NCI-H2196 treated with DMSO at 0.1 percent for 48 hours (cell line): ENCODE data around the gene GCK.

Experiments used
- DNase-seq: peaks from one replicate; lab custom pipeline; 2025; ENCODE audit not compliant: unreplicated experiment; lab: John Stamatoyannopoulos, UW

Gene GCK

DNA sequence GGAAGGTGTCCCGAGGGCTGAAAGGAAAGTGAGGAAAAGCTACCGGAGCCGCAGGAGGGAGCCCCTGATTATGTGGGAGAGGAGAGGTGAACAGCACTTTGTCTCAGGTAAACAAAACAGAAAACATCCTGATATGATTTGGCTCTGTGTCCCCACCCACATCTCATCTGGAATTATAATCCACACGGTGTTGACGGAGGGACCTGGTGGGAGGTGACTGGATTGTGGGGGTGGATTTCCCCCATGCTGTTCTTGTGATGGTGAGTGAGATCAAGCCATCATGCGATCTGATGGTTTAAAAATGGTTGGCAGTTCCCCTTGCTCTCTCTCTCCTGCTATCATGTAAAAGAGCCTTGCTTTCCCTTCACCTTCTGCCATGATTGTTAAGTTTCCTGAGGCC lies 68.8 kb downstream of the GCK start:
- no peak for DNase-seq

DNA sequence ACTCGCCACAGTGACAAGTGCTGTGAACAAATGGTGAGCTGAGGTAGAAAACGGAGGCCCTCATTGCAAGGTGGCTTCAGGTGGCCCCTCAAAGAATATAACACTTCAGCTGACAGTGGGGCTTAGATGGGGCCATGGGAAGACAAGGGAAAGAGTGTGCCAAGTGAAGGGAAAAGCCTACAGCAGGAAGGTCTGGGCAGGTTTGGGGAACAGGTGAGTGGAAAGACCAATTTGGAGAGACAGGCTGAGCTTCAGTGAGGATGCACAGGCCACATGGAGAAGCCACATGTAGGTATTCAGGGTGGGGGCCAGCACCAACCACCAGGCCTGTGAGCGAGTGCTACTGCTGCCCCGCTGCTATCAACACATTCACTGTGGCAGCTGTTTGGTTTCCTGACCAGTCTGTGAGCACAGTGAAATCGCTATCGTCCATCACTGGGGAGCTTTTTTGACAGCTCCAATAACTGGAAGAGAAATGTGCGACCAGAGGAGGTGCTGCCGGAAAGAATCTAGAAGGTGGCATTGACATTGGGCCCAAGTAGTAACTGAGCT lies 69.3 kb downstream of the GCK start:
- DNase-seq = no peak

DNA sequence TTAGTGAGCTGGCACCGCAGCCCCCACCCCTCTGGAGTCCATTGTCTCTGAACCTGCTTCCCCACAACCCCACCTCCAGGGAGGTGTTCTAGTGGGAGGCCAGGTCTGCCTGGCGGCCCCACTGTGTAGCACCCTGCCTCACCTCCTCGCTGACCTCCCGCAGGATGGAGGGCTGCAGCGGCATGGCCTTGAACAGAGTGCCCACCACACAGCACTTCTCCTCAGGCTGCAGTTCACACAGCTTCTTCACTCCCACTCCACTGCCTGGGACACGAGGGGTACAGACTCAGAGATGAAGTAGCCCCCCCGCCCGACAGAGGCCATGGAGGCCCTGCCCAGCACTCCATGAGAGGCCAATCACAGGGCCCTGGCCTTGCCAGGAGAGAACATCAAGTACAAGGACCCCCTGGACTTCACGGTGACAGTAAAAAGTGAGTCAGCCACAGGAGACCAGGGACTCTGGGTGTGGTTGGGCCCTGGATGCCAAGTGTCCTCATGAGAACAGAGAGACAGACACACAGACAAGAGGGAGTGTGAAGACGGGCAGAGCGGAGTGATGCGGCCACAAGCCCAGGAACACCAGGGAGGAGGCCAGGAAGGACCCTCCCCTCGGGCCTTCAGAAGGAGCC lies 71.3 kb downstream of the GCK start:
- no peak for DNase-seq

DNA sequence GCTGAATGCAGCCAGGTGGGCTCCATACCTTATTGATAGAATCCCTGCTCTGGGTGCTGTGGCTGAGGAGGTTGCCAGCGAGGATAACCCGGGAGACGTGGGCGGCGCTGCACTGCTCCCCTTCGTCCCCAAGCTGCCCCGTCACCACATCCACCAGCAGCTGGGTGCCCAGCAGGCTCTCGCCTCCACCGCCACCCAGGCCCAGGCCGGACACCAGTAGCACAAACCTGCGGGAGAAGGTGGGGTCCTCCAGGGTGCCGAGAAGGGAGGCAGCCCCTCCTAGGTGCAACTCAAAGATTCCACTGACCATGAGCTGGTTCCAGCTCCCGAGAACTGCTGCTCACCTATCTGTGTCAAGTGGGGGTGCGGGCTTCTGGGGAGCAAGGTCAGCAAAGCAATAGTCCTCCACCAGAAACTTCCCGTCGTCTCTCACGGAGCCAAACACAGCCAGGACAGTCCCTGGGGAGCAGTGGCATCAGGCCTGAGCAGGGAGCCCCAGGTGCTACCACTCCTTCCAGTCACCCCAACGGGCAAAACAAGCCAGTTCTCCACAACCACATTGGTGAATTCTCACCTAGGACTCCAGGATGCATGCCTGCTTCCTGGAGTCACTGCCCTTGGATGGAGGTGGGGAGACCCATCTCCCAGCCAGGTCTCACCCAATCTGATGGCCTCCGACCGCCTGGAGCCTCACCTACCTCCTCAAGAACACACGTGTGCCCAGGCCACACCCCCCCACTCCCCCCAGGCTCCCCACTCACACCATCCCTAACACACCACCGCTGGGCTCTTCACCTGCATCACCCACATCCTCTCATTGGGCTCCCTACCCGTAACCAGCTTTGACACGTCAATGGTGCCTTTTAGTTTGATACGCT lies 72.2 kb downstream of the GCK start:
- DNase-seq = no peak

DNA sequence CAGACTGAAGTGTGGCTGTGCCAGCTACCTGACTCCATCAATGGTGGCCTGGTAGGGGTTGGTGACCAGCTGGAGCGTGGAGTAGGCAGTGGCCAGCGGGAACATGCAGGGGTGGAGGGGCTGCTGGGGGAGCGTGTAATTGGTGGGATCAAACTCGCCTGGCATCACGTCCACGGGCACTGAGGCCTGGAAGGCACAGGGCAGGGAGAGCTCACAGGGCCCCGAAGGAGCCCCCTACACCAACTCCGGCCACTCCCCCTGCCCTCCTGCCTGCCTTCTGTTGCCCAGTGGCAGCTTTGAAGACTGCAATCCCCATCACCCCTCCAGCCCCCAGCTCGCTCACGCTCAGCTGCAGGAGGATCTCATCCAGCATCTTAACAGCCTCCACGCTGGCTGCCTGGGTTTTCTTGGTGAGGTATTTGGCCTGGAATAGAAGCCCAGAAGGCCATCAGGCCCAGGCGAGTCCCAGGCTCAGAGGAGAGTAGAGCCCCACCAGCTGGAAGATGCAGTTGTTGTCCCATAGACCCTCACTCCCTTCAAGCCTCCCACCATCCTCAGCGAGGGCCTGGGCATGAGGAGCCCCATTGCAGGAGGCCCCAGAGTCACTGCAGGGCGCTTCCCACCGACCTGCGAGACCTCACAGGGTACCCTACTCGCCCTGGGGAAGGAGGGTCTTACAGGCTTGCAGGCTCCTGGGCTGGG lies 73.0 kb downstream of the GCK start:
- no peak for DNase-seq

DNA sequence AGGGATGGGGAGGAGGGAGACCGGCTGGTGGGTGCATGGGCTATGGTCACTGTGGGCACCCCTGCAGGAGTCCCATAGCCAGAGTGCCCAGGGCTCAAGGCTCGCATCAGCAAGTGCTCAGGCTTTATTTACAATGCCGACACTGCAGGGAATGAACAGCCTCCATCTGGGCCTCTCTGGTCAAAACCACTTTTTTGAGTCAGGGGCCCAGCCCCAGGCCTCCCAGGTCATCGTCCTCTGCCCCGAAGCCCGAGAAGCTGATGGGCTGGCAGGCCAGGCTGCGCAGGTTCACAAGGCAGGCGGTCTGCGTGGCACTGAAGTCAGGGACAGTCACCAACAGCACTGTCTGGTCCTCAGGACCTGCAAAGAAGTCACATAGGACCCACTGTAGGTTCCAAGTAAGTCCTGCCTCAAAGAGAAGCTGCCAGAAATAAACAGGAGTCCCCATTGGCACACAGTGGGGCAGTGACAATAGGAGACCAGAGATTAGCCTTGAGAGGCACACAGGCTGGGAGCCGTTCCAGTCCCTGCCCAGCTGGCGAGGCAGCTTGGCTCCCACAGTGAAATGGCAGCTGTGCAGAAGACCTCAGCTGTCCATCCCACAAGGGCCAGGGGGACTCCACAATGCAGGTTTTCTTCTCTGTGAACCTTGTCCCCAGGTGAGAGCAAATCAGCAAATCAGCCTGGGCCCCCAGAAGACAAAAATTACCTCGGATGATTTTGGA lies 74.5 kb downstream of the GCK start:
- no peak for DNase-seq

DNA sequence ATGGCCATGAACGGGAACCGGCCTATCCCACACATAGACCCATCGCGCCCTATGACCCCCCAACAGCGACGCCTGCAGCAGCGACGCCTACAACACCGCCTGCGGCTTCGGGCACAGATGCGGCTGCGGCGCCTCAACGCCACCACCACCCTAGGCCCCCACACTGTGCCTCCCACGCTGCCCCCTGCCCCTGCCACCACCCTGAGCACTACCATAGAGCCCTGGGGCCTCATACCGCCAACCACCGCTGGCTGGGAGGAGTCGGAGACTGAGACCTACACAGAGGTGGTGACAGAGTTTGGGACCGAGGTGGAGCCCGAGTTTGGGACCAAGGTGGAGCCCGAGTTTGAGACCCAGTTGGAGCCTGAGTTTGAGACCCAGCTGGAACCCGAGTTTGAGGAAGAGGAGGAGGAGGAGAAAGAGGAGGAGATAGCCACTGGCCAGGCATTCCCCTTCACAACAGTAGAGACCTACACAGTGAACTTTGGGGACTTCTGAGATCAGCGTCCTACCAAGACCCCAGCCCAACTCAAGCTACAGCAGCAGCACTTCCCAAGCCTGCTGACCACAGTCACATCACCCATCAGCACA lies 75.4 kb downstream of the GCK start:
- no peak for DNase-seq

DNA sequence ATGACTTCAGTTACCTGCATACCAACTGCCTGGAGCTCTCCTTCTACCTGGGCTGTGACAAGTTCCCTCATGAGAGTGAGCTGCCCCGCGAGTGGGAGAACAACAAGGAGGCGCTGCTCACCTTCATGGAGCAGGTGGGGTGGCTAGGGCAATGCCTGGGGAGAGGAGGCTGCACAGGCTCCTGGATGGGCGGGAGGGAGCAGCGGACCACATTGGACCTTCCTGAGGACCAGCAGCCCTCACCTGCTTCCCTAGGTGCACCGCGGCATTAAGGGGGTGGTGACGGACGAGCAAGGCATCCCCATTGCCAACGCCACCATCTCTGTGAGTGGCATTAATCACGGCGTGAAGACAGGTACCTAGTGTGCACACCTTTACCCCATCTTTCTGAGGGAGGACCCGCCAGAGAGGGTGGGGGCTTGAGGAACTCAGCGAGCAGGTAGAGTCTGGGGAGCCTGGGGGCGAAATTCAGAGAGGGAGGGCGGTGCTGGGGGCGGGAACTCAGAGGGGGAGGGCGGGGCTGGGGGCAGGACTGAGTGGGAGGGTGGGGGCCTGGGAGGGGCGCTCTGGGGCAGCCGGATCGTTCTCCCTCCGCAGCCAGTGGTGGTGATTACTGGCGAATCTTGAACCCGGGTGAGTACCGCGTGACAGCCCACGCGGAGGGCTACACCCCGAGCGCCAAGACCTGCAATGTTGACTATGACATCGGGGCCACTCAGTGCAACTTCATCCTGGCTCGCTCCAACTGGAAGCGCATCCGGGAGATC lies 76.1 kb downstream of the GCK start:
- no peak for DNase-seq

DNA sequence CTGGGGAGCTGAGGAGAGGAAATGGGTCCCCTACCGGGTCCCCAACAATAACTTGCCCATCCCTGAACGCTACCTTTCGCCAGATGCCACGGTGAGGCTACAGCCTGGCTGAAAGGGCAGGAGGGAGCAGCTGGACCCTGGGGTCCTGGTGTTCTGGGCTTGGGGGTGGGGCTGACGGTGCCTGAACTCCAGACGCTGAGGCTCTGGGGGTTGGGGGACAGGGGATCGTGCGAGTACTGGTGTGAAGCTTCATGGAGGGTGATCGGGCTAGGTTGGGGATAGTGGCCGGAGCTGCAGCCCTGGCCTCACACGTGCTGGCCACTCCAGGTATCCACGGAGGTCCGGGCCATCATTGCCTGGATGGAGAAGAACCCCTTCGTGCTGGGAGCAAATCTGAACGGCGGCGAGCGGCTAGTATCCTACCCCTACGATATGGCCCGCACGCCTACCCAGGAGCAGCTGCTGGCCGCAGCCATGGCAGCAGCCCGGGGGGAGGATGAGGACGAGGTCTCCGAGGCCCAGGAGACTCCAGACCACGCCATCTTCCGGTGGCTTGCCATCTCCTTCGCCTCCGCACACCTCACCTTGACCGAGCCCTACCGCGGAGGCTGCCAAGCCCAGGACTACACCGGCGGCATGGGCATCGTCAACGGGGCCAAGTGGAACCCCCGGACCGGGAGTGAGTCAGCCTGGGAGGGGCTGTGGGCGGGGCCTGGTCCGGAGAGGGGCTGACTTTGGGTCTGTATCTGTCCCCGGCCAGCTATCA lies 76.8 kb downstream of the GCK start:
- no peak for DNase-seq

DNA sequence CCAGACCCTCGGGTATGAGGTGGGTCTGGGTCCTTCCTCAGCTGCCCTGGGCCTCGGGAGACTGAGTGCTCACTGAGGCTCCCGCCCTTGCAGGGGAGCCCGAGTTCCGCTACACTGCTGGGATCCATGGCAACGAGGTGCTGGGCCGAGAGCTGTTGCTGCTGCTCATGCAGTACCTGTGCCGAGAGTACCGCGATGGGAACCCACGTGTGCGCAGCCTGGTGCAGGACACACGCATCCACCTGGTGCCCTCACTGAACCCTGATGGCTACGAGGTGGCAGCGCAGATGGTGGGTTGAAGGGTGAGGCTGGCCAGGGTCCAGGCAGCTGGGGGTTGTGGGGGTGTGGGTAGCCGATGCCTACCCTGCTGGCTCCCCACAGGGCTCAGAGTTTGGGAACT lies 77.5 kb downstream of the GCK start:
- no peak for DNase-seq

DNA sequence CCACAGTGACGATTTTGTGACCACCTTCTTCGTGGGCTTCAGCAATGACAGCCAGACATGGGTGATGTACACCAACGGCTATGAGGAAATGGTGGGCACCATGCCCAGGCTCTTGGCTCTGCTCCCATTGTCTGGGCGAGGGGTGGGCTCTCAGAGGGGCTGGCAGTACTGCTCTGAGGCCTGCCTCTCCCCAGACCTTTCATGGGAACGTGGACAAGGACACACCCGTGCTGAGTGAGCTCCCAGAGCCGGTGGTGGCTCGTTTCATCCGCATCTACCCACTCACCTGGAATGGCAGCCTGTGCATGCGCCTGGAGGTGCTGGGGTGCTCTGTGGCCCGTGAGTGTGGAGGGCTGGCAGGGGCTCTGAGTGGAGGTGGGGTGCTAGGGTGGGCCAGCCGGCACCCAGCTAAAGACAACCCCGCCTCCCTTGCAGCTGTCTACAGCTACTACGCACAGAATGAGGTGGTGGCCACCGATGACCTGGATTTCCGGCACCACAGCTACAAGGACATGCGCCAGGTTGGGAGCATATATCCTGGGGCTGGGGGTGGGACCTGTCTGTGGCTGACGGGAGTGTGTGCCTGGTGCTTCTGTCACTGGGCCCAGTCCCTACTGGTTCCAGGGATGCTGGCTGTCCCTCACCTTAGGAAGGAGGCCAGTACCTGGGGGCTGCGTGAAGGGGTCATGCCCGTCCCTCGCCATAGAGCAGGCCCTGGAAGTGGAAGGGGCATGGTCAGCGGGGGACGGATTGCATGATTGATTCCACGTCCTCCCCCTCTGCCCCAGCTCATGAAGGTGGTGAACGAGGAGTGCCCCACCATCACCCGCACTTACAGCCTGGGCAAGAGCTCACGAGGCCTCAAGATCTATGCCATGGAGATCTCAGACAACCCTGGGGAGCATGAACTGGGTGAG lies 78.3 kb downstream of the GCK start:
- no peak for DNase-seq

DNA sequence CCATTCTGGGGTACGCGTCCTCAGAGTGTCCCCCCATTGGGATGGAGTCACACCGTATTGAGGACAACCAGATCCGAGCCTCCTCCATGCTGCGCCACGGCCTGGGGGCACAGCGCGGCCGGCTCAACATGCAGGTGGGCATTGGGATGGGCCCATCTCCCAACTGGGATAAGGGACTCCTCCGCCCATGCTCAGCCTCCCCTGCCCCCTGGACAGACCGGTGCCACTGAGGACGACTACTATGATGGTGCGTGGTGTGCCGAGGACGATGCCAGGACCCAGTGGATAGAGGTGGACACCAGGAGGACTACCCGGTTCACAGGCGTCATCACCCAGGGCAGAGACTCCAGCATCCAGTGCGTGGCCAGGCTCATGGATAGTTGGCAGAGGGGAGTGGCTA lies 79.2 kb downstream of the GCK start:
- no peak for DNase-seq

DNA sequence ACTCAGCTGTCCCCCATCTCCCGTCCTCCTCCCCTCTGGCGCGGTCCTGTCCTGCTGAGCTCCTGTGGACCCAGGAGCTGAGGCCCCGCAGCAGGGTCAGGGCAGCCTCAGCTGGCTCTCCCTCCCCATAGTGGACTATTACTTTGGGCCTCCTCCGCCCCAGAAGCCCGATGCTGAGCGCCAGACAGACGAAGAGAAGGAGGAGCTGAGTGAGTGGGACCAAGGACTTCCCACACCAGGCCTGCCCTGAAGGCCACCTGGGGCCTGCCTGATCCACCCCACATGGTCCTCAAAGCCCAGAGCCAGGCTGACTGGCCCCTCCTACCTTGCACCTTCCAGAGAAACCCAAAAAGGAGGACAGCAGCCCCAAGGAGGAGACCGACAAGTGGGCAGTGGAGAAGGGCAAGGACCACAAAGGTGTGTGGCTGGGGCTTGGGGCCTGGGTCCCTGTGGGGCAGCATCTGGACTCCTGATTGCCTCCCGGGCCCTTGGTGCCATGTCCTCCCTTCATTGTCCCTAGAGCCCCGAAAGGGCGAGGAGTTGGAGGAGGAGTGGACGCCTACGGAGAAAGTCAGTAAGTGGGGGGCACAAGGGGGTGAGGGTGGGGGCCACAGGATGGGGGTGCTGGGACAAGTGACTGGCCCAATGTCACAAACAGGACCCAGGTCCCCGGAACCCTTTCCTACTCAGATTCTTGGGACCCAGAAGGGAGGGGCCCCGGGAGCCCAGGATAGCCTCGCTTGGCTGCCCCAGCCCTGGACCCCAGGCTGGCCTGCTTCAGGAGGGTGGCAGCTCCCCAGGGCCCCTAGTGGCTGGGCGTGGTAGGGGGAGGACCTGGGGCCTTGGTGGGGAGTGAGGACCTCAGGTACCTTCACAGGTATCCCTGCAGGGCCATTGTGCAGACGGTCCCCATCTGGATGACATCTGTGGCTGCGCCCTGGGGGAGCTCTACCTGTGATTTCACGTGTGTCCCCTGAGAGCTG lies 80.2 kb downstream of the GCK start:
- DNase-seq = no peak

DNA sequence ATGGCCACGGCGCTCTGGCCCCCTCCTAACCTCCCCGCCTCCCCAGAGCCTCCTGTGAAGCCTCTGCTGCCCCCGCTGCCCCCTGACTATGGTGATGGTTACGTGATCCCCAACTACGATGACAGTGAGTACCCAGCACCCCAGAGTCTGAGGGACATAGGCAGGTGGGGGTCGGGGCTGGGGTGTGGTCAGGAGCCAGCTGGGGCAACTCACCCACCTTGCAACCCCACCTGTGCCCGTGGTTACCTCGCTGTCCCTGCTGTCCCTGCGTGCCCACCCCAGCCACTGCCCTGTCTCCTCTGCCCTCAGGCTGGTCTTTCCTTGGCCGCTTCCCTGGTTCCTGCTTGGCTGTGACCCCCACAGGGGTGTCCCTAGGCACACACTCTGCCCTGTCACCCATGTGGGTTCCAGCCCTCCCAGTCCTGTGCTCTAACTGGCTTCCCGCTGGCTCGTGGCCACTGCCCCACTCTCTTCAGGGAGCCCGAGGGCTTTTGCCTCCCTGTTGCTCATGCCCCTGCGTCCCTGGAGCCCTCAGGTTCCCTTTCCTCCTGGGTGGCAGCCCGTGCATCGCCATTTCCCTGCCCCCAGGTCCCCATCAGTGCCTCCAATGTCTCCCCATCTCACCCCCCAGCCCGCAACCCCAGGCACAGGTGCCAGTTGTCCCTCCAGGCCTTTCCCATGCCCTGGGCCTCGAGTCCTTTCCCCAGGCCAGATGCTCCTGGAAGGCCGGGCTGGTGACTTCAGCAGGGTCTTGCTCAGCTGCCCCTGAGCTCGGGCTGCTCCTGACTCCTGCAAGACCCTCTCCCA lies 81.1 kb downstream of the GCK start:
- DNase-seq = no peak

DNA sequence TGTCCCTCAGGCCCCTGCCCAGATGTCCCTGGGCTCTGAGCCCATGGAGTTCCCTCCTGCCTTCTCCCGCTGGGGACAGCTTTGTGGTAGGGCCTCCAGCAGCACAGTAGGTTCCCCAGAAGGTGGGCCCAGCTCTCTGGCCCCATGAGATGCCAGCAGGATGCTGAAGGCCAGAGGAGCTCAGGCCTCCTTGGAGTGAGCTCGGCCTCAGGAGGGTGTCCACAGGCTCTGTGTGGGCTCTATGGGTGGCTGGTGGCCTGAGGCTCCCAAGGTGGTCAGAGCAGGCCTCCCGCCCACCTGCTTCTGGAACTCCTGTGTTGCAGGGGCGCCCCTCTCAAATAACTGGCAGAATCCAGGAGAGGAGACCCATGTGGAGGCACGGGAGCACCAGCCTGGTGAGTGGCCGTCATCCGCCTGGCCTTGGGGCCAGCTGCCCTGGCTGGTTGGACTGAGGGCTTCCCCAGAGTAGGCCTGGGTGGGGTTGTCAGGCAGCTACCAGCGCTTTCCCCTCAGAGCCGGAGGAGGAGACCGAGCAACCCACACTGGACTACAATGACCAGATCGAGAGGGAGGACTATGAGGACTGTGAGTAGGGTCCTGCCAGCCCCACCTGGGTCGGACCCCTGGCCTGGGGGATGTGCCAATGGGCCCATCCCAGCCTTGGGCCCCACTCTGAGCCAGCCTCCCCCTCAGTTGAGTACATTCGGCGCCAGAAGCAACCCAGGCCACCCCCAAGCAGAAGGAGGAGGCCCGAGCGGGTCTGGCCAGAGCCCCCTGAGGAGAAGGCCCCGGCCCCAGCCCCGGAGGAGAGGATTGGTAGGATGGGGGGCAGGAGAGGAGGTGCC lies 81.9 kb downstream of the GCK start:
- no peak for DNase-seq
